ENCODE measurements around the gene CPT1A. TPM values are rescaled to one million over a fixed set of nuclear protein-coding genes. Genes with fewer than 3 reads are reported as not detected.

The CPT1A gene
- total RNA-seq, 1 experiment from 2014 or later: 6.3 TPM

- Histone ChIP-seq H3K4me1 (peaks cover 4% of the 10 kb centered on the region; the same call in 1 of the 2 replicates), H3K4me3 (ENCODE audit: low read depth, low read length) (no peak overlapping the region), H3K9me3 (no peaks in the 10 kb centered on the region), H3K36me3 (ENCODE audit: control insufficient read depth, insufficient read depth, low read length) (no peaks in the 10 kb centered on the region), H3K27me3 (replicated peaks; ENCODE audit: control insufficient read depth, insufficient read depth, low read length) (no peaks in the 10 kb centered on the region)
- BruUV-seq (replicated peaks): no TSS peak
- Mint-ChIP-seq H3K4me1 (ENCODE audit: low read depth, unreplicated experiment) (no peaks in the 10 kb centered on the region), H3K9me3 (ENCODE audit: unreplicated experiment) (no peaks in the 10 kb centered on the region), H3K27ac (ENCODE audit: unreplicated experiment) (no peak overlapping the region), H3K27me3 (ENCODE audit: insufficient read depth, unreplicated experiment) (no peaks in the 10 kb centered on the region), H3K4me3 (ENCODE audit: unreplicated experiment) (no peak overlapping the region), H3K36me3 (ENCODE audit: insufficient read depth, unreplicated experiment) (no peaks in the 10 kb centered on the region)
- intact Hi-C loops (cut with micrococcal nuclease; ENCODE audit: unreplicated experiment): no loop called here
- DNase-seq: no peak
- no peak for TF ChIP-seq CTCF (IDR thresholded peaks at IDR 0.05; ENCODE audit: insufficient read depth in 1 of 2, low read depth in 1 of 2, low read length in 1 of 2, severe bottlenecking in 1 of 2, unreplicated experiment in 1 of 2)
- POLR2A ChIA-PET: no interaction called here
- CTCF ChIA-PET: interaction anchor here (0.7 kb wide), 1 partner anchor 29 kb away, joined by 3 read pairs; no protein-coding TSS in a partner anchor
These were observed 39.1 kb upstream of the CPT1A start for GRCh38 chr11:68880851-68881250.

GRCh38 chr11:68878022-68878421 lies 36.3 kb upstream of the CPT1A start:
- POLR2A ChIA-PET: no interaction called here
- no peaks in the 10 kb centered on the region for H3K9me3 Mint-ChIP-seq (ENCODE audit: unreplicated experiment)
- H3K27me3 Mint-ChIP-seq (ENCODE audit: insufficient read depth, unreplicated experiment): no peaks in the 10 kb centered on the region
- H3K4me3 Mint-ChIP-seq (ENCODE audit: unreplicated experiment): no peak overlapping the region
- no peak for TF ChIP-seq CTCF (IDR thresholded peaks at IDR 0.05; ENCODE audit: insufficient read depth in 1 of 2, low read depth in 1 of 2, low read length in 1 of 2, severe bottlenecking in 1 of 2, unreplicated experiment in 1 of 2)
- H3K4me1 Mint-ChIP-seq (ENCODE audit: low read depth, unreplicated experiment): peaks cover 3% of the 10 kb centered on the region
- Histone ChIP-seq H3K36me3 (ENCODE audit: control insufficient read depth, insufficient read depth, low read length) (no peaks in the 10 kb centered on the region), H3K4me1 (peaks cover 4% of the 10 kb centered on the region; the same call in 1 of the 2 replicates), H3K9me3 (no peaks in the 10 kb centered on the region), H3K27me3 (replicated peaks; ENCODE audit: control insufficient read depth, insufficient read depth, low read length) (no peaks in the 10 kb centered on the region), H3K4me3 (ENCODE audit: low read depth, low read length) (no peak overlapping the region)
- H3K27ac Mint-ChIP-seq (ENCODE audit: unreplicated experiment): no peak overlapping the region
- CTCF ChIA-PET: no interaction called here
- no peaks in the 10 kb centered on the region for H3K36me3 Mint-ChIP-seq (ENCODE audit: insufficient read depth, unreplicated experiment)
- intact Hi-C loops (cut with micrococcal nuclease; ENCODE audit: unreplicated experiment): no loop called here
- BruUV-seq (replicated peaks): no TSS peak
- DNase-seq: no peak

GRCh38 chr11:68872216-68873003 lies 30.7 kb upstream of the CPT1A start:
- no TSS peak for BruUV-seq (replicated peaks)
- no peaks in the 10 kb centered on the region for H3K9me3 ChIP-seq
- TF ChIP-seq CTCF (IDR thresholded peaks at IDR 0.05; ENCODE audit: insufficient read depth in 1 of 2, low read depth in 1 of 2, low read length in 1 of 2, severe bottlenecking in 1 of 2, unreplicated experiment in 1 of 2): no peak
- H3K27me3 ChIP-seq (replicated peaks; ENCODE audit: control insufficient read depth, insufficient read depth, low read length): no peaks in the 10 kb centered on the region
- H3K4me3 ChIP-seq (ENCODE audit: low read depth, low read length): no peak overlapping the region
- ChIA-PET CTCF (interaction anchor here (0.6 kb wide), 1 partner anchor 29 kb away, joined by 3 read pairs; no protein-coding TSS in a partner anchor), POLR2A (no interaction called here)
- H3K9me3 Mint-ChIP-seq (ENCODE audit: unreplicated experiment): no peaks in the 10 kb centered on the region
- H3K4me3 Mint-ChIP-seq (ENCODE audit: unreplicated experiment): no peak overlapping the region
- DNase-seq: no peak
- no peaks in the 10 kb centered on the region for H3K4me1 ChIP-seq
- H3K27me3 Mint-ChIP-seq (ENCODE audit: insufficient read depth, unreplicated experiment): no peaks in the 10 kb centered on the region
- H3K36me3 Mint-ChIP-seq (ENCODE audit: insufficient read depth, unreplicated experiment): no peaks in the 10 kb centered on the region
- no peak overlapping the region for H3K27ac Mint-ChIP-seq (ENCODE audit: unreplicated experiment)
- peaks cover 17% of the 10 kb centered on the region for H3K4me1 Mint-ChIP-seq (ENCODE audit: low read depth, unreplicated experiment)
- intact Hi-C loops (cut with micrococcal nuclease; ENCODE audit: unreplicated experiment): no loop called here
- H3K36me3 ChIP-seq (ENCODE audit: control insufficient read depth, insufficient read depth, low read length): no peaks in the 10 kb centered on the region

Data from Caco-2 (cell line).